IgD-negative memory B cell (primary cell): ENCODE data around the gene FAM20B. TPM values are rescaled to one million over a fixed set of nuclear protein-coding genes. Genes with fewer than 3 reads are reported as not detected.
"Not testable (repeated sequence)": the region's sequence is repeated elsewhere in the genome, so short reads cannot be mapped to it uniquely, and the experiment has no call there.

Experiments used
- H3K27ac Mint-ChIP-seq, 3 donors: one replicate each; pipeline ENCODE4 v1.8.0; 2020 to 2022; ENCODE audit warnings: mild to moderate bottlenecking in 3 of 3, mixed read lengths in 3 of 3, moderate library complexity in 1 of 3
- H3K27me3 Mint-ChIP-seq: one replicate; pipeline ENCODE4 v1.8.0; 2021; ENCODE audit warnings: mixed read lengths
- H3K36me3 Mint-ChIP-seq: one replicate; pipeline ENCODE4 v1.8.0; 2020; ENCODE audit warnings: mild to moderate bottlenecking, mixed read lengths
- H3K4me1 Mint-ChIP-seq, 3 donors: one replicate each; pipeline ENCODE4 v1.8.0; 2020 to 2022; ENCODE audit warnings: mixed read lengths in 3 of 3, mild to moderate bottlenecking in 1 of 3
- H3K4me3 Mint-ChIP-seq, 4 donors: one replicate each; pipeline ENCODE4 v1.8.0; 2020 to 2022; ENCODE audit warnings: mild to moderate bottlenecking in 4 of 4, mixed read lengths in 4 of 4, moderate library complexity in 3 of 4
- H3K9me3 Mint-ChIP-seq, 3 donors: one replicate each; pipeline ENCODE4 v1.8.0; 2020 to 2021; ENCODE audit warnings: mixed read lengths in 3 of 3, mild to moderate bottlenecking in 1 of 3
- polyA plus RNA-seq: library from polyadenylated mRNA; unstranded; fragments of 300-500 nt; fragmentation: Illumina TruSeq; gene quantifications from one replicate; pipeline ENCODE4 v1.2.3, GENCODE V29; 2021

Gene FAM20B
- polyA plus RNA-seq, 1 donor from 2014 or later: 5.5 TPM

DNA sequence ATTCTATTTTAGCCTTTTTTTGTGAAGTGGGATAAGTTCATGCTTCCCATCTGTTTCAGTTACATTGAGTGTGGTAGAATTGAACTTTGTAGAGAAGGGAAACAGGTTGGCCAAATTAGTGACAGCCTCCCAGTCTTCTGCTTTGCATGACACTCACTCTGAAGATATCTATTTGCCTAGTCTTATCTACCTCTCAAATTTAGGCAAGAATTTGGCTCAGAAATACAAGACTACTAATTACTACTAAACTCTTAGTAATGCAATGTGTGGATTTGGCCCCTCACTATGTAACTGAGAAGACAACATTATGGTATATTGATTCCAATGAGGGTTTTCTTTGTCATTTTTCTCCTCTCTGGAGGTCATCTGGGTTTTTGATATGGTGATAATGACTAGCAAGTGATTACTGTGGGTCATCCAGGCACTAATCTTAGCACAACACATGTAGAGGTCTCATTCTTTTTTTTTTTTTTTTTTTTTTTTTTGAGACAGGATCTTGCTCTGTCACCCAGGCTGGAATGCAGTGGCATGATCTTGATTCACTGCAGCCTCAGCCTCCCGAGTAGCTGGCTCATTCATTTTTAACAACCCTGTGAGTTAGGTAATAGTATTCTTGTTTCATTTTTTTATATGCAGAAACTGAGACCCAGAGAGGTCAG, 6.3 kb downstream of the FAM20B start:
- peaks cover 3% of the 10 kb centered on the region for H3K36me3 Mint-ChIP-seq

DNA sequence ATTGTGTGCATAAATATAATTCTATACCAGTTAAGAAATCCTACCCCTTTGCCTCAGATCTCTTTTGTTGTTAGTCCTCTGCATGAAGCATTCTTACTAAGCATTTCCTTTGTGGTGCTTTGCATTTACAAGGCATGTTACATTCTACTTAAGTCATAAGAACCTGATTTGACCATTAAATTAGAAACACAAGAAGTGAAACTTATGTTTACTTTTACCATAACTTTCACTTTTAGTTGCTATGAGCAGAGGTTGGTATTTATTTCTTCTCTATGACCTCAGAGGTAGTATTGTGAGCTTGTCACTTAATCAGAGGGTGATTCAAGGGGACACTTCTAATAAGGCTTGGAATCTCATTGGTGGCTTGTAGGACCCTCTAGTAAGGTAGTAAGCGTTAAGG, 9.0 kb downstream of the FAM20B start:
- Mint-ChIP-seq H3K4me1 (peaks cover 65 to 84% (median 68%) of the 10 kb centered on the region in 3 donors), H3K27me3 (no peaks in the 10 kb centered on the region), H3K9me3 (no peaks in the 10 kb centered on the region), H3K36me3 (peaks cover 3% of the 10 kb centered on the region), H3K27ac (peak overlapping the region; percentile 77 to 89 (median 83)), H3K4me3 (peak overlapping the region; percentile 74 to 91 (median 85))

More for the DNA sequence above, 6.3 kb downstream of the FAM20B start:
- Mint-ChIP-seq H3K27ac (peak overlapping the region in 1 of 3 donors; percentile 83), H3K4me3 (peak overlapping the region; percentile 71 to 89 (median 86)), H3K27me3 (no peaks in the 10 kb centered on the region), H3K9me3 (no peaks in the 10 kb centered on the region), H3K4me1 (peaks cover 74 to 90% (median 76%) of the 10 kb centered on the region in 3 donors)

- Mint-ChIP-seq H3K9me3 (no peaks in the 10 kb centered on the region), H3K27ac (peak overlapping the region in 2 of 3 donors; percentile 4 to 73), H3K27me3 (no peaks in the 10 kb centered on the region), H3K4me3 (peak overlapping the region in 2 of 4 donors; percentile 51 to 89), H3K36me3 (peaks cover 3% of the 10 kb centered on the region), H3K4me1 (peaks cover 45 to 62% (median 46%) of the 10 kb centered on the region in 3 donors)
Measured at GRCh38 chr1:179036844-179037465, 11.3 kb downstream of the FAM20B start.

- H3K4me3 Mint-ChIP-seq: peak overlapping the region in 1 of 4 donors; percentile 59
- H3K27ac Mint-ChIP-seq: no peak overlapping the region
- no peaks in the 10 kb centered on the region for H3K27me3 Mint-ChIP-seq
- peaks cover 37 to 55% (median 47%) of the 10 kb centered on the region in 3 donors for H3K4me1 Mint-ChIP-seq
- peaks cover 3% of the 10 kb centered on the region for H3K36me3 Mint-ChIP-seq
- no peaks in the 10 kb centered on the region for H3K9me3 Mint-ChIP-seq
Measured at GRCh38 chr1:179038528-179039281, 13.0 kb downstream of the FAM20B start.

DNA sequence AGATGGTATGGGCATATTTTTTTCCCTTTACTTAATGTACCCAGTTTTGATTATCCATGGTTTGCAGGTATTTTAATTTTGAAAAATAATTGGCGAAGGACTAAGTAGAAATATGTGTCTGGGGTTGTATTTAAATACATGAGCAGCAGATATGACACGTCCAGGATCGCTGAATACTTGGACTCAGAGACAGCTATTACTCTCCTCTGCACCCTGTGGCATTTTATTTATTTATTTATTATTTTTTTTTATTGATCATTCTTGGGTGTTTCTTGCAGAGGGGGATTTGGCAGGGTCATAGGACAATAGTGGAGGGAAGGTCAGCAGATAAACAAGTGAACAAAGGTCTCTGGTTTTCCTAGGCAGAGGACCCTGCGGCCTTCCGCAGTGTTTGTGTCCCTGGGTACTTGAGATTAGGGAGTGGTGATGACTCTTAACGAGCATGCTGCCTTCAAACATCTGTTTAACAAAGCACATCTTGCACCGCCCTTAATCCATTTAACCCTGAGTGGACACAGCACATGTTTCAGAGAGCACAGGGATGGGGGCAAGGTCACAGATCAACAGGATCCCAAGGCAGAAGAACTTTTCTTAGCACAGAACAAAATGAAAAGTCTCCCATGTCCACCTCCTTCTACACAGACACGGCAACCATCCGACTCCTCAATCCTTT, 13.9 kb downstream of the FAM20B start:
- peaks cover 29 to 51% (median 47%) of the 10 kb centered on the region in 3 donors for H3K4me1 Mint-ChIP-seq

GRCh38 chr1:179040175-179040551, 14.5 kb downstream of the FAM20B start:
- H3K36me3 Mint-ChIP-seq, H3K9me3 Mint-ChIP-seq, H3K4me3 Mint-ChIP-seq, H3K27me3 Mint-ChIP-seq, H3K27ac Mint-ChIP-seq: not testable (repeated sequence)
- H3K4me1 Mint-ChIP-seq: peaks cover 24 to 46% (median 43%) of the 10 kb centered on the region in 3 donors

More for the DNA sequence above, 13.9 kb downstream of the FAM20B start:
- not testable (repeated sequence) for H3K9me3 Mint-ChIP-seq, H3K36me3 Mint-ChIP-seq, H3K4me3 Mint-ChIP-seq, H3K27me3 Mint-ChIP-seq, H3K27ac Mint-ChIP-seq

DNA sequence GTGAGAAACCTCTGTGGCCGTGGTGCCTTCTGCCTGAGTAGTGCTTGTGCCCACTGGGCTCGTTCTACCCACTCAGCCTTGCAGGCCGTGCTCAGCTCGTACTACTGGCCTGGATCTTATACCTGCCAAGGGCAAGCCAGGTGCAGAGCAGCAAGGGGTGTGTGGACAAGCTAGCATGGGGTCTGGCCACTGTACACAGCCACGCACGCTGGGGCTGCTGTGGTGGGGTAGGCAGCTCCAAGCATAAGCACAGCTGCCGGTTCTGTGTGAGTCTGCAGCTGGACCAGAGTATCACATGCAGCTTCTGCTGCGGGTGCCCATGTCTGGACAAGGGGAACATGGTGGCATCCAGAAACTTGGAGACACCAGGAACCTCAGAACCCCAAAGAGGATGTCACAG, 16.4 kb downstream of the FAM20B start:
- Mint-ChIP-seq H3K27me3 (no peaks in the 10 kb centered on the region), H3K27ac (no peak overlapping the region), H3K4me3 (no peak overlapping the region), H3K36me3 (peaks cover 1% of the 10 kb centered on the region), H3K4me1 (peaks cover 9 to 28% (median 26%) of the 10 kb centered on the region in 3 donors), H3K9me3 (no peaks in the 10 kb centered on the region)

- Mint-ChIP-seq H3K4me1 (peaks cover 7 to 24% (median 22%) of the 10 kb centered on the region in 3 donors), H3K27ac (no peak overlapping the region), H3K27me3 (no peaks in the 10 kb centered on the region), H3K4me3 (no peak overlapping the region), H3K36me3 (peaks cover 1% of the 10 kb centered on the region), H3K9me3 (no peaks in the 10 kb centered on the region)
Measured at GRCh38 chr1:179042700-179043099, 17.0 kb downstream of the FAM20B start.

DNA sequence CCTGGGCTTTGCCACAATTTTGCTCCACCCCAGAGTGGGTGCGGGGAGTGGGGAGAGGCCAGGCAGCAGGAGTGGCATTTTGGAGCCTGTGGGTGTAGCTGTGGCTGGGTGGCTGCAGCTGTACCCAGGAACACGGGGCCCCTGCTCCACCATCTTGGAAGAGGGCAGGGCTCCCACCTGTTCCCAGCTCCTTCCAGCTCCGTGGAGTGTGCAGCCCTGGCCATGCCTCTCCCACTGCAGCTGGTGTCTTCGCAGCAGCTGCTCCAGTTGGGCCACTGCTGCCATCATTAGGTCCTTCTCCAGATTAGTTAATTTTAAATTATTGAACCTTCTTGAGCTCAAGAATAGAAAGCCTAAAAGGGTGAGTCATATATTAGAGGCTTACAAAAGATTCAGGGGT, 17.6 kb downstream of the FAM20B start:
- H3K36me3 Mint-ChIP-seq: peaks cover 1% of the 10 kb centered on the region
- H3K27me3 Mint-ChIP-seq: no peaks in the 10 kb centered on the region
- H3K4me3 Mint-ChIP-seq: no peak overlapping the region
- H3K27ac Mint-ChIP-seq: no peak overlapping the region
- no peaks in the 10 kb centered on the region for H3K9me3 Mint-ChIP-seq
- H3K4me1 Mint-ChIP-seq: peaks cover 9 to 24% (median 20%) of the 10 kb centered on the region in 3 donors

DNA sequence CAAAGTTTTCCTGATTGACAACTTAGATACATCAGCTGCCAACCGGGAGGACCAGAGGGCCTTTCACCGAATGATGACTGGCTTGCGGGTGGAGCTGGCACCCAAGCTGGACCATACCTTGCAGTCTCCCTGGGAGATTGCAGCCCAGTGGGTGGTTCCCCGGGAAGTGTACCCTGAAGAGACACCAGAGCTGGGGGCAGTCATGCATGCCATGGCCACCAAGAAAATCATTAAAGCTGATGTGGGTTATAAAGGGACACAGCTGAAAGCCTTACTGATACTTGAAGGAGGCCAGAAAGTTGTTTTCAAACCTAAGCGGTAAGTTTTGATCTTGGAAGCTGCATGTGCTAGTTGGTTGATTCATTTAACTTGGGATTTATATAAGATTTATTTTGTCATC, 18.2 kb downstream of the FAM20B start:
- no peak overlapping the region for H3K4me3 Mint-ChIP-seq
- no peak overlapping the region for H3K27ac Mint-ChIP-seq
- H3K9me3 Mint-ChIP-seq: no peaks in the 10 kb centered on the region
- H3K36me3 Mint-ChIP-seq: peaks cover 1% of the 10 kb centered on the region
- no peaks in the 10 kb centered on the region for H3K27me3 Mint-ChIP-seq
- H3K4me1 Mint-ChIP-seq: peaks cover 8 to 18% (median 14%) of the 10 kb centered on the region in 3 donors

GRCh38 chr1:179046808-179047635, 21.3 kb downstream of the FAM20B start:
- Mint-ChIP-seq H3K4me3 (no peak overlapping the region), H3K27me3 (no peaks in the 10 kb centered on the region), H3K36me3 (peaks cover 1% of the 10 kb centered on the region), H3K27ac (no peak overlapping the region), H3K9me3 (no peaks in the 10 kb centered on the region), H3K4me1 (peaks cover 5 to 13% (median 11%) of the 10 kb centered on the region in 3 donors)

GRCh38 chr1:179047636-179047997, 21.9 kb downstream of the FAM20B start:
- no peaks in the 10 kb centered on the region for H3K9me3 Mint-ChIP-seq
- no peak overlapping the region for H3K27ac Mint-ChIP-seq
- peaks cover 2% of the 10 kb centered on the region for H3K36me3 Mint-ChIP-seq
- H3K27me3 Mint-ChIP-seq: no peaks in the 10 kb centered on the region
- no peak overlapping the region for H3K4me3 Mint-ChIP-seq
- peaks cover 5 to 13% (median 9%) of the 10 kb centered on the region in 3 donors for H3K4me1 Mint-ChIP-seq

GRCh38 chr1:179048339-179049124, 22.8 kb downstream of the FAM20B start:
- Mint-ChIP-seq H3K27me3 (no peaks in the 10 kb centered on the region), H3K36me3 (peaks cover 5% of the 10 kb centered on the region), H3K4me1 (peaks cover 5 to 11% (median 6%) of the 10 kb centered on the region in 3 donors), H3K9me3 (no peaks in the 10 kb centered on the region), H3K4me3 (no peak overlapping the region), H3K27ac (peak overlapping the region in 1 of 3 donors; percentile 80)
